ENCODE results near the gene LIPM.
A peak's percentile ranks its signal among the peaks of the same experiment; 100 is the strongest.

The LIPM gene

GRCh38 chr10:88794731-88795130 lies 7.8 kb upstream of the LIPM start:
- no peak for TF ChIP-seq CTCF (IDR thresholded peaks at IDR 0.05; ENCODE audit: low read depth, low read length)
- peak; percentile 22 to 73 for DNase-seq (ENCODE audit: low read depth in 2 of 2)
- no peak overlapping the region for H3K4me3 ChIP-seq (replicated peaks in 1 of 2; ENCODE audit: low read depth in 2 of 2, low read length in 2 of 2)

- TF ChIP-seq CTCF (IDR thresholded peaks at IDR 0.05; ENCODE audit: low read depth, low read length): no peak
- H3K4me3 ChIP-seq (replicated peaks in 1 of 2; ENCODE audit: low read depth in 2 of 2, low read length in 2 of 2): no peak overlapping the region
- DNase-seq (ENCODE audit: low read depth in 2 of 2): peak; percentile 56 to 77
These were observed 2.1 kb upstream of the LIPM start for GRCh38 chr10:88800152-88801125.

GRCh38 chr10:88803641-88804040 lies 1.1 kb downstream of the LIPM start:
- DNase-seq (ENCODE audit: low read depth in 2 of 2): no peak
- H3K4me3 ChIP-seq (replicated peaks in 1 of 2; ENCODE audit: low read depth in 2 of 2, low read length in 2 of 2): no peak overlapping the region
- TF ChIP-seq CTCF (IDR thresholded peaks at IDR 0.05; ENCODE audit: low read depth, low read length): no peak

GRCh38 chr10:88804083-88804812 lies 1.7 kb downstream of the LIPM start:
- no peak for TF ChIP-seq CTCF (IDR thresholded peaks at IDR 0.05; ENCODE audit: low read depth, low read length)
- no peak for DNase-seq (ENCODE audit: low read depth in 2 of 2)
- H3K4me3 ChIP-seq (replicated peaks in 1 of 2; ENCODE audit: low read depth in 2 of 2, low read length in 2 of 2): no peak overlapping the region

- DNase-seq (ENCODE audit: low read depth in 2 of 2): peak in 1 of 2 donors; percentile 23
- H3K4me3 ChIP-seq (replicated peaks in 1 of 2; ENCODE audit: low read depth in 2 of 2, low read length in 2 of 2): no peak overlapping the region
- no peak for TF ChIP-seq CTCF (IDR thresholded peaks at IDR 0.05; ENCODE audit: low read depth, low read length)
These were observed 2.8 kb downstream of the LIPM start for GRCh38 chr10:88805361-88805760.

GRCh38 chr10:88805924-88806323 lies 3.4 kb downstream of the LIPM start:
- H3K4me3 ChIP-seq (replicated peaks in 1 of 2; ENCODE audit: low read depth in 2 of 2, low read length in 2 of 2): no peak overlapping the region
- no peak for DNase-seq (ENCODE audit: low read depth in 2 of 2)
- no peak for TF ChIP-seq CTCF (IDR thresholded peaks at IDR 0.05; ENCODE audit: low read depth, low read length)

All from cardiac fibroblast (primary cell).